MG63 (cell line): ENCODE measurements around the gene SPTBN4. TPM values are rescaled to one million over a fixed set of nuclear protein-coding genes. Genes with fewer than 3 reads are reported as not detected.
A peak's percentile ranks its signal among the peaks of the same experiment; 100 is the strongest.
"Not testable (repeated sequence)": the region's sequence is repeated elsewhere in the genome, so short reads cannot be mapped to it uniquely, and the experiment has no call there.

Experiments
- DNase-seq: peaks from one replicate; pipeline ENCODE4 v3.0.0-alpha.2; 2020
- H3K27me3 ChIP-seq: fragments of 250-450 bp; sonication (Bioruptor Pico); 2 replicates; pipeline ENCODE4 v1.5.1; 2020; ENCODE audit warnings: mild to moderate bottlenecking, moderate library complexity
- H3K36me3 ChIP-seq: fragments of 250-450 bp; sonication (Bioruptor Pico); 2 replicates; pipeline ENCODE4 v1.5.1; 2020; ENCODE audit warnings: mild to moderate bottlenecking, moderate library complexity
- H3K4me3 ChIP-seq: fragments of 250-450 bp; sonication (Bioruptor Pico); 2 replicates; pipeline ENCODE4 v1.5.1; 2020; ENCODE audit warnings: mild to moderate bottlenecking, moderate library complexity
- H3K9me3 ChIP-seq: fragments of 250-450 bp; sonication (Bioruptor Pico); 2 replicates; pipeline ENCODE4 v1.5.1; 2020; ENCODE audit warnings: mild to moderate bottlenecking, moderate library complexity
- total RNA-seq: library from RNA; depleted of rRNA; stranded (reverse); fragments of >200 nt; shearing (Covaris generic); gene quantifications from 2 replicates; pipeline ENCODE4 v1.2.3, GENCODE V29; 2014; ENCODE audit warnings: low replicate concordance

The SPTBN4 gene
- total RNA-seq, 1 experiment from 2014 or later, result 0.16 TPM

DNA sequence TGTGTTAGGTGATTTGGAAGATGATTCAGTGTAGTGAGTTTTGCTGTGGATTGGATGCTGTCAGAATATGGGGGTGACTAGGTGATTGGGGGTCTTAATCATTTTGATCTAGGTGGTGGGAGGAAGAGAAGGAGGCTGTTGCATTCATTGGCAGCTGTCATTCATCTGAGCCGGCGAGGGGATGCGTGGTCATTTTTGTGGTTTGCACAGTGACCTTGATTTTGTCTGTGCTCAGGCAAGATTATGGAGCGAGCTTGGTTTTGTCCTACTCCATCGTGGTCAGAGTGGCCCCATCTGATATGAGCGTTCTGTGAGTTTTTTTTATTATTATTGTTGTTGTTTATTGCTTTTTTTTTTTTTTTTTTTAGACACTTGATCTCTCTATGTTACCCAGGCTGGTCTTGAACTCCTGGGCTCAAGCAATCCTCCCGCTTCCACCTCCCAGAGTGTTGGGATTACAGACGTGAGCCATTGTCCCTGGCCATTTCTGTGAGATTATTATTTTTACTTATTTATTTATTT, 42.0 kb downstream of the SPTBN4 start:
- Histone ChIP-seq H3K9me3 (no peaks in the 10 kb centered on the region), H3K4me3 (no peak overlapping the region), H3K27me3 (peaks cover 10% of the 10 kb centered on the region), H3K36me3 (no peaks in the 10 kb centered on the region)
- DNase-seq, result no peak

- Histone ChIP-seq H3K27me3 (peaks cover 16% of the 10 kb centered on the region), H3K4me3 (no peak overlapping the region), H3K9me3 (no peaks in the 10 kb centered on the region), H3K36me3 (no peaks in the 10 kb centered on the region)
- DNase-seq, result peak; percentile 24
Measured at GRCh38 chr19:40510526-40511115, 43.8 kb downstream of the SPTBN4 start.

GRCh38 chr19:40511487-40511886, 44.7 kb downstream of the SPTBN4 start:
- Histone ChIP-seq H3K4me3 (no peak overlapping the region), H3K36me3 (no peaks in the 10 kb centered on the region), H3K27me3 (peaks cover 14% of the 10 kb centered on the region), H3K9me3 (no peaks in the 10 kb centered on the region)
- no peak for DNase-seq

DNA sequence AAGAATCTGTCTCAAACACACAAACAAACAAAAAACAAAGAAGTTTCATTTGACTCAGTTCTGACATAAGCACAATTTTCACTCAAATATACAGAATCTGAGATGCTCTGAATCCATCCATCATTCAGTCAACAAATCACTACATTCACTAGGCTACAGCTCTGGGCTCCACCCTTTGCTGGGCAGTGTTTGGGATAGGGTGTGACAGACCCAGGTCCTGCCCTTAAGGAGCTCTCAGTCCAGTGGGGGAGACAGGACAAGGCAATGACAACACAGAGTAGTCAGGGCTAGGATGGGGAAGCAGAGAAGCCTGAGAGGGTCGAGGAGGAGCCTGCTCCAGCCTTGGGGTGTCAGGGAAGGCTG, 45.3 kb downstream of the SPTBN4 start:
- no peak overlapping the region for H3K4me3 ChIP-seq
- peaks cover 14% of the 10 kb centered on the region for H3K27me3 ChIP-seq
- no peak for DNase-seq
- H3K9me3 ChIP-seq, result no peaks in the 10 kb centered on the region
- no peaks in the 10 kb centered on the region for H3K36me3 ChIP-seq

DNA sequence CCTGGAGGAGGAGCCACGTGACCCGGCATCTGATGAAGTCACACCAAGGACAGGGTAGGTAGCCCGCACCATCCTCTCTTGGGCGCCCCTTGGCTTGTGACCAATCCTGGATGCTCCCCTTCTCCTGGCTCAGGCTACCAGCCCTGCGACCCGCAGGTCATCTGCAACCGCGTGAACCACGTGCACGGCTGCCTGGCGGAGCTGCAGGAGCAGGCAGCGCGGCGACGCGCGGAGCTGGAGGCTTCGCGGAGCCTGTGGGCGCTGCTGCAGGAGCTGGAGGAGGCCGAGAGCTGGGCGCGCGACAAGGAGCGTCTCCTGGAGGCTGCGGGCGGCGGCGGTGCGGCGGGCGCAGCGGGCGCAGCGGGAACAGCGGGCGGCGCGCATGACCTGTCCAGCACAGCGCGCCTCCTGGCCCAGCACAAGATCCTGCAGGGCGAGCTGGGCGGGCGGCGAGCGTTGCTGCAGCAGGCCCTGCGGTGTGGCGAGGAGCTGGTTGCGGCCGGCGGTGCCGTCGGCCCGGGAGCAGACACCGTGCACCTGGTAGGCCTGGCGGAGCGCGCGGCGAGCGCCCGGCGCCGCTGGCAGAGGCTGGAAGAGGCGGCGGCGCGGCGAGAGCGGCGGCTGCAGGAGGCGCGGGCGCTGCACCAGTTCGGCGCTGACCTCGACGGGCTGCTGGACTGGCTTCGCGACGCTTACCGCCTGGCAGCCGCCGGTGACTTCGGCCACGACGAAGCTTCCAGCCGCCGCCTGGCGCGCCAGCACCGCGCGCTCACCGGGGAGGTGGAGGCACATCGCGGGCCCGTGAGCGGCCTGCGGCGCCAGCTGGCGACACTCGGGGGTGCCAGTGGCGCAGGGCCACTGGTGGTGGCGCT, 45.9 kb downstream of the SPTBN4 start:
- peak; percentile 56 for DNase-seq
- no peak overlapping the region for H3K4me3 ChIP-seq

GRCh38 chr19:40513345-40513678, 46.5 kb downstream of the SPTBN4 start:
- Histone ChIP-seq H3K36me3 (no peaks in the 10 kb centered on the region), H3K27me3 (peaks cover 14% of the 10 kb centered on the region), H3K9me3 (no peaks in the 10 kb centered on the region), H3K4me3 (no peak overlapping the region)
- DNase-seq, result no peak

More for the DNA sequence above, 45.9 kb downstream of the SPTBN4 start:
- no peaks in the 10 kb centered on the region for H3K36me3 ChIP-seq
- no peaks in the 10 kb centered on the region for H3K9me3 ChIP-seq
- H3K27me3 ChIP-seq, result peaks cover 14% of the 10 kb centered on the region

- Histone ChIP-seq H3K4me3 (no peak overlapping the region), H3K9me3 (no peaks in the 10 kb centered on the region), H3K36me3 (no peaks in the 10 kb centered on the region), H3K27me3 (peaks cover 14% of the 10 kb centered on the region)
- no peak for DNase-seq
Measured at GRCh38 chr19:40513741-40514315, 47.0 kb downstream of the SPTBN4 start.

DNA sequence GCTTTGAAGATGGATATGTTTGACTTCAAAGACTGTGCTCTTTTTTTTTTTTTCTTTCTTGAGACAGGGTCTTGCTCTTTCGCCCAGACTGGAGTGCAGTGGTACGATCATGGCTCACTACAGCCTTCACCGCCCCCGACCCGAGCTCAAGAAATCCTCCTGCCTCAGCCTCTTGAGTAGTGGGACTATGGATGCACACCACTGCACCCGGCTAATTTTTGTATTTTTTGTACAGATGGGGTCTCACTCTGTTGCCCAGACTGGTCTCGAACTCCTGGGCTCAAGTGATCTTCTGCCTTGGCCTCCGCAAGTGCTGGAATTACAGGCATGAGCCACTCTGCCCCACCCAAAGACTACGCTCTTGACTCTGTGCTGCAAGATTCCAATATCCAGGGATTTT, 50.4 kb downstream of the SPTBN4 start:
- no peak for DNase-seq
- no peaks in the 10 kb centered on the region for H3K36me3 ChIP-seq
- peaks cover 11% of the 10 kb centered on the region for H3K27me3 ChIP-seq
- H3K4me3 ChIP-seq, result no peak overlapping the region
- H3K9me3 ChIP-seq, result no peaks in the 10 kb centered on the region

GRCh38 chr19:40519352-40520322, 52.8 kb downstream of the SPTBN4 start:
- Histone ChIP-seq H3K4me3 (no peak overlapping the region), H3K9me3 (no peaks in the 10 kb centered on the region), H3K27me3 (peaks cover 2% of the 10 kb centered on the region; the same call in 1 of the 2 replicates), H3K36me3 (no peaks in the 10 kb centered on the region)
- no peak for DNase-seq

GRCh38 chr19:40521276-40521675, 54.5 kb downstream of the SPTBN4 start:
- H3K4me3 ChIP-seq, result no peak overlapping the region
- peak; percentile 21 for DNase-seq
- H3K9me3 ChIP-seq, result no peaks in the 10 kb centered on the region
- H3K36me3 ChIP-seq, result no peaks in the 10 kb centered on the region
- H3K27me3 ChIP-seq, result no peaks in the 10 kb centered on the region

DNA sequence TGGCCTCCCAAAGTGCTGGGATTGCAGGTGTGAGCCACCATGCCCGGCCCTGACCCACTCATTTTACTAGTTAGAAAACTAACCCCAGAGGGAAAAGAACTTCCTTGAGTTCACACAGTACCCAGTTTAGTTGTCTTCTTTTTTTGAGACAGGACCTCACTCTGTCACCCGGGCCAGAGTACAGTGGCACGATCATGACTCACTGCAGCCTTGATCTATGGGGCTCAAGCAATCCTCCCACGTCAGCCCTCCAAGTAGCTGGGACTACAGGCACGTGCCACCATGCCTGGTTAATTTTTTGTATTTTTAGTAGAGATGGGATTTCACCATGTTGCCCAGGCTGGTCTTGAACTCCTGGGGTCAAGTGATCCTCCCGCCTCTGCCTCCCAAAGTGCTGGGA, 55.1 kb downstream of the SPTBN4 start:
- not testable (repeated sequence) for DNase-seq, H3K27me3 ChIP-seq, H3K4me3 ChIP-seq, H3K9me3 ChIP-seq, H3K36me3 ChIP-seq

DNA sequence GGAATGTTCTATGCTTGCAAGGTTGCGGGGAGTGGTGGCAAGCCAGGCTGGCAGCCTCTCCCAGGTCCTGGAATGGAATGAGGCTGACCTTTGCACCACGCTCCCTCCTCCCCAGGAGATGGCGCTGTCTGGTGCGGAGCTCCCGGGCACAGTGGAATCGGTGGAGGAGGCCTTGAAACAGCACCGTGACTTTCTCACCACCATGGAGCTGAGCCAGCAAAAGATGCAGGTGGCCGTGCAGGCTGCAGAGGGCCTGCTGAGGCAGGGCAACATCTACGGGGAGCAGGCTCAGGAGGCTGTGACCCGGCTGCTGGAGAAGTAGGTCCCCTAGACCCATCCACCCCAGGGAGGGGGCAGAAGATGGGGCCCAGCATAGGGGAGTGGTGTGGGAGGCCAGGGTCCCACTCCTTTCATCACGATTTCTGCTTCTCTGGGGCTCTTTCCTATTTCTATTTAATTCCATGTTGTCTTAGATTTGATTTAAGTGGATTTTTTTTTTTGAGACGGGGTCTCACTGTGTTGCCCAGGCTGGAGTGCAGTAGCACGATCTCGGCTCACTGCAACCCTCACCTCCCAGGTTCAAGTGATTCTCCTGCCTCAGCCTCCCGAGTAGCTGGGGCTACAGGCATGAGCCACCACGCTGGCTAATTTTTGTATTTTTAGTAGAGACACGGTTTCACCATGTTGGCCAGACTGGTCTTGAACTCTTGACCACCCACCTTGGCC, 56.7 kb downstream of the SPTBN4 start:
- Histone ChIP-seq H3K9me3 (no peaks in the 10 kb centered on the region), H3K4me3 (no peak overlapping the region), H3K27me3 (no peaks in the 10 kb centered on the region), H3K36me3 (no peaks in the 10 kb centered on the region)
- peak; percentile 71 for DNase-seq

GRCh38 chr19:40524133-40524549, 57.3 kb downstream of the SPTBN4 start:
- Histone ChIP-seq H3K36me3 (no peaks in the 10 kb centered on the region), H3K27me3 (no peaks in the 10 kb centered on the region), H3K4me3 (no peak overlapping the region), H3K9me3 (no peaks in the 10 kb centered on the region)
- no peak for DNase-seq

DNA sequence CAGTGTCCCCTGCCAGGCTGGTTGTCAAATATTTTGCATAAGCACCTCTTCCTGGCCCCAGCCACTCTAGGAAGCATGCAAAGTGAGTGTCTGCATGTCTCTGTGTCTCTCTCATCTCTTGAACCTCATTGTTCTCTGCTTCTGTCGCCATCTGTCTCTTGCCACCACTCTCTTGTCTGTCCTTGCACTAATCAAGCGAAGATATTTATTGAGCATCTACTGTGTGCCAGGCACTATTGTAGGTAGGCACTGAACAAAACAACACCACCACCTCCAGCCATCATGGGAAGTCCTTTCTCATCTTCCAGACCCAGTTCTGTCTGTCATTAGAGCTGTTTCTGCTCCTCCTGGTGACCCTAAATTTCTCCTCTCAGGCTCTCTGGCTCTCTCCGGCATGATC, 57.9 kb downstream of the SPTBN4 start:
- Histone ChIP-seq H3K4me3 (no peak overlapping the region), H3K36me3 (no peaks in the 10 kb centered on the region), H3K9me3 (no peaks in the 10 kb centered on the region), H3K27me3 (no peaks in the 10 kb centered on the region)
- no peak for DNase-seq

- H3K4me3 ChIP-seq, result no peak overlapping the region
- no peaks in the 10 kb centered on the region for H3K9me3 ChIP-seq
- no peaks in the 10 kb centered on the region for H3K27me3 ChIP-seq
- DNase-seq, result no peak
- H3K36me3 ChIP-seq, result no peaks in the 10 kb centered on the region
Measured at GRCh38 chr19:40525234-40526051, 58.6 kb downstream of the SPTBN4 start.
